ENCODE measurements around the gene C10orf67. TPM values are rescaled to one million over a fixed set of nuclear protein-coding genes. Genes with fewer than 3 reads are reported as not detected.
"Not testable (repeated sequence)": the region's sequence is repeated elsewhere in the genome, so short reads cannot be mapped to it uniquely, and the experiment has no call there.

C10orf67 gene
- total RNA-seq, 1 experiment from 2014 or later, result 0.45 TPM

GRCh38 chr10:23315966-23316365, 28.6 kb downstream of the C10orf67 start:
- BruUV-seq (replicated peaks), result no TSS peak
- DNase-seq, result no peak
- Mint-ChIP-seq H3K4me3 (ENCODE audit: low read depth, unreplicated experiment) (no peak overlapping the region), H3K4me1 (ENCODE audit: low read depth, unreplicated experiment) (no peaks in the 10 kb centered on the region), H3K27ac (ENCODE audit: unreplicated experiment) (no peak overlapping the region), H3K27me3 (ENCODE audit: unreplicated experiment) (no peaks in the 10 kb centered on the region), H3K9me3 (ENCODE audit: low read depth, unreplicated experiment) (no peaks in the 10 kb centered on the region), H3K36me3 (ENCODE audit: insufficient read depth, unreplicated experiment) (no peaks in the 10 kb centered on the region)
- CTCF ChIA-PET, result interaction anchor here (0.5 to 1.9 kb wide), 3 partner anchors 24 to 206 kb away, joined by 4 to 8 read pairs (median 5); no protein-coding TSS in a partner anchor
- TF ChIP-seq CTCF (IDR thresholded peaks at IDR 0.05; ENCODE audit: unreplicated experiment), result no peak
- intact Hi-C loops (cut with micrococcal nuclease; ENCODE audit: unreplicated experiment), result loop anchor here (1.0 to 10.0 kb wide), 4 partner anchors 23 to 879 kb away; no protein-coding TSS in a partner anchor

DNA sequence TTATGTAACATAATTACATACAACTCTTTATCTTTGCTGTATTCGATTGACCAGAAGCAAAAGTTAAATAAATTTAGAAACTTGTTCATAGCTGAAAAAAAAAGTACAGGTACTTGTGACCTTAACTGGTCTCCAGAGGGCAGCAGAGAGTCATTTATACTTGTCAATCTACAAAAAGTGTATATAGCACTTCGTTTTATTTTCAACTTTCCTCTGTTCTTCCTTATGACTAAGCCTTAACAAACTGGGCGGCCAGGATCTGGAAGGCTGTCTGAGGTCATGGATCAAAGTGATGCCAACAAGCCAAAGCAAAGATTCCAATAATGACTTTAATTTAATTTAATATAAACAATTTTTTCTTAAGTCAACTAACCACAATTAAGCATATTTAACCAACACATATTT, 29.8 kb downstream of the C10orf67 start:
- Mint-ChIP-seq H3K27ac (ENCODE audit: unreplicated experiment) (no peak overlapping the region), H3K4me3 (ENCODE audit: low read depth, unreplicated experiment) (no peak overlapping the region), H3K36me3 (ENCODE audit: insufficient read depth, unreplicated experiment) (no peaks in the 10 kb centered on the region), H3K27me3 (ENCODE audit: unreplicated experiment) (no peaks in the 10 kb centered on the region), H3K9me3 (ENCODE audit: low read depth, unreplicated experiment) (no peaks in the 10 kb centered on the region), H3K4me1 (ENCODE audit: low read depth, unreplicated experiment) (no peaks in the 10 kb centered on the region)
- TF ChIP-seq CTCF (IDR thresholded peaks at IDR 0.05; ENCODE audit: unreplicated experiment), result peak; percentile 34
- CTCF ChIA-PET, result interaction anchor here (0.6 to 1.9 kb wide), 8 partner anchors 156 to 662 kb away, joined by 3 to 9 read pairs (median 4); no protein-coding TSS in a partner anchor
- DNase-seq, result peak; percentile 67
- intact Hi-C loops (cut with micrococcal nuclease; ENCODE audit: unreplicated experiment), result loop anchor here (1.0 to 10.0 kb wide), 5 partner anchors 24 to 880 kb away; no protein-coding TSS in a partner anchor
- no TSS peak for BruUV-seq (replicated peaks)

GRCh38 chr10:23311034-23311433, 33.6 kb downstream of the C10orf67 start:
- intact Hi-C loops (cut with micrococcal nuclease; ENCODE audit: unreplicated experiment), result loop anchor here (5.0 to 10.0 kb wide), 3 partner anchors 134 to 884 kb away; no protein-coding TSS in a partner anchor
- peaks cover 13% of the 10 kb centered on the region for H3K27me3 Mint-ChIP-seq (ENCODE audit: unreplicated experiment)
- H3K4me3 Mint-ChIP-seq (ENCODE audit: low read depth, unreplicated experiment), result no peak overlapping the region
- H3K36me3 Mint-ChIP-seq (ENCODE audit: insufficient read depth, unreplicated experiment), result no peaks in the 10 kb centered on the region
- no peak overlapping the region for H3K27ac Mint-ChIP-seq (ENCODE audit: unreplicated experiment)
- H3K4me1 Mint-ChIP-seq (ENCODE audit: low read depth, unreplicated experiment), result no peaks in the 10 kb centered on the region
- H3K9me3 Mint-ChIP-seq (ENCODE audit: low read depth, unreplicated experiment), result no peaks in the 10 kb centered on the region
- DNase-seq, result no peak
- no peak for TF ChIP-seq CTCF (IDR thresholded peaks at IDR 0.05; ENCODE audit: unreplicated experiment)
- no TSS peak for BruUV-seq (replicated peaks)
- CTCF ChIA-PET, result no interaction called here

GRCh38 chr10:23310404-23310803, 34.2 kb downstream of the C10orf67 start:
- no peak for TF ChIP-seq CTCF (IDR thresholded peaks at IDR 0.05; ENCODE audit: unreplicated experiment)
- Mint-ChIP-seq H3K27me3 (ENCODE audit: unreplicated experiment) (peaks cover 13% of the 10 kb centered on the region), H3K4me1 (ENCODE audit: low read depth, unreplicated experiment) (no peaks in the 10 kb centered on the region), H3K27ac (ENCODE audit: unreplicated experiment) (no peak overlapping the region), H3K9me3 (ENCODE audit: low read depth, unreplicated experiment) (no peaks in the 10 kb centered on the region), H3K36me3 (ENCODE audit: insufficient read depth, unreplicated experiment) (no peaks in the 10 kb centered on the region), H3K4me3 (ENCODE audit: low read depth, unreplicated experiment) (no peak overlapping the region)
- BruUV-seq (replicated peaks), result no TSS peak
- no peak for DNase-seq
- CTCF ChIA-PET, result no interaction called here
- intact Hi-C loops (cut with micrococcal nuclease; ENCODE audit: unreplicated experiment), result loop anchor here (5.0 to 10.0 kb wide), 3 partner anchors 134 to 884 kb away; no protein-coding TSS in a partner anchor

GRCh38 chr10:23299961-23300360, 44.6 kb downstream of the C10orf67 start:
- BruUV-seq (replicated peaks); H3K4me1 Mint-ChIP-seq (ENCODE audit: low read depth, unreplicated experiment); H3K9me3 Mint-ChIP-seq (ENCODE audit: low read depth, unreplicated experiment); DNase-seq; H3K27me3 Mint-ChIP-seq (ENCODE audit: unreplicated experiment); H3K4me3 Mint-ChIP-seq (ENCODE audit: low read depth, unreplicated experiment); H3K36me3 Mint-ChIP-seq (ENCODE audit: insufficient read depth, unreplicated experiment); CTCF ChIA-PET; H3K27ac Mint-ChIP-seq (ENCODE audit: unreplicated experiment): not testable (repeated sequence)
- intact Hi-C loops (cut with micrococcal nuclease; ENCODE audit: unreplicated experiment), result loop anchor here (5.0 kb wide), 1 partner anchor 357 kb away; no protein-coding TSS in a partner anchor

Data from Calu3 (cell line).